ENCODE data around the gene TRIP12. TPM values are rescaled to one million over a fixed set of nuclear protein-coding genes. Genes with fewer than 3 reads are reported as not detected.

The TRIP12 gene
- total and polyA plus RNA-seq, 2 of the 8 experiments (the other 6 are each of a cell fraction or from before 2014, with no cell fraction given), result 23.1 to 174 TPM

DNA sequence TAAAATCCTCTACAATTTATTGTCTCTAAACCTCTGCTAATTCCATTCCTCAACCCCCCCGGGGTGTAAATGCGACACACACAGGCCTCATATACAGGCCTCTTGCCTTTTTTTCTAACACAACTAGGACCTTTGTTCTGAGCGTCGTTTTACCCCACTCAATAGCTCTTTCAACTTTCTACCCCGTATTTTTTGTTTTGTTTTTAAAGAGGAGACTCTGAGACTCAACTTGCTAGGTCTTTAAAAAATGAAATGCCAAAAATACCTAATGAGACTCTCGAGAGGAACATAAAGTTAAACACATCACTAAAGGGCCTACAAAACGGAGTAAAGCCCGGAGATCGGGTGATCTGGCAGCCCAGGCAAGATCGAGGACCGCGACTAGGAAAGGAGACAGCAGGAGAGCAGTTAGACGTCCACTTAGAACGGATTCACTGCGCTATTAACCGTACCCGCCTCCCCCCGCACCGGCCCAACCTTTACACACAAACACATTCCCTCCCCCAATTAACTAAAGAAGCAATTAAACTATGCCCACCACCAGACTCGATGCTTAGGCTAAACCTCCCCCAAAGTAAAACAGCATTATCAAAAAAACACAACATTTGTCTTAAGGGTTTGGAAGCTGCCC is 1.7 kb downstream of the TRIP12 start:
- Histone ChIP-seq H4K8ac (ENCODE audit: extremely low read depth, insufficient read depth, low read length) (no peak overlapping the region), H3K14ac (ENCODE audit: insufficient read length) (no peak overlapping the region), H4K20me1 (replicated peaks in 1 of 2; ENCODE audit: control insufficient read depth in 1 of 2, insufficient read depth in 2 of 2, low read length in 2 of 2) (peaks cover 5 to 7% of the 10 kb centered on the region in 2 experiments), H4K91ac (replicated peaks; ENCODE audit: insufficient read length, low read length) (no peak overlapping the region), H3K79me2 (ENCODE audit: control insufficient read depth in 1 of 2, insufficient read depth in 2 of 2, low read length in 2 of 2) (peaks cover 23 to 66% of the 10 kb centered on the region in 2 experiments), H3K36me3 (ENCODE audit: control insufficient read depth in 2 of 4, insufficient read depth in 4 of 4, low read length in 3 of 4) (peaks cover 0 to 4% (median 0%) of the 10 kb centered on the region in 4 experiments; a peak in 1 of 8 replicates), H3K56ac (replicated peaks; ENCODE audit: insufficient read length, low read depth, low read length) (no peak overlapping the region), H3K18ac (ENCODE audit: extremely low read depth, low read length) (no peak overlapping the region), H2BK12ac (ENCODE audit: low read depth, low read length) (no peak overlapping the region), H3K23ac (ENCODE audit: insufficient read length) (no peak overlapping the region), H3K4me1 (replicated peaks in 1 of 4; ENCODE audit: control insufficient read depth in 3 of 4, insufficient read depth in 4 of 4, low read length in 3 of 4) (peaks cover 0 to 6% (median 2%) of the 10 kb centered on the region in 4 experiments; a peak in 1 of 7 replicates), H2BK120ac (replicated peaks; ENCODE audit: low read depth, low read length) (no peak overlapping the region), H2BK15ac (ENCODE audit: low read length) (no peak overlapping the region), H3K27me3 (replicated peaks in 1 of 4; ENCODE audit: control insufficient read depth in 3 of 4, extremely low read depth in 1 of 4, insufficient read depth in 3 of 4, low read length in 3 of 4) (no peaks in the 10 kb centered on the region), H3K4me3 (ENCODE audit: extremely low read depth in 1 of 4, insufficient read depth in 2 of 4, low read depth in 3 of 4, low read length in 4 of 4) (peak overlapping the region; percentile 77 to 100 (median 84)), H2AK5ac (ENCODE audit: low read depth, low read length) (no peak overlapping the region), H4K5ac (ENCODE audit: insufficient read length, low read depth, low read length) (no peak overlapping the region), H3K79me1 (ENCODE audit: low read depth, low read length) (no peaks in the 10 kb centered on the region), H3K4me2 (ENCODE audit: insufficient read depth in 1 of 2, low read depth in 2 of 2, low read length in 2 of 2) (peak overlapping the region; percentile 89 to 93), H3K9me3 (ENCODE audit: insufficient read depth in 2 of 2, low read depth in 1 of 2, low read length in 1 of 2) (no peaks in the 10 kb centered on the region), H2AFZ (ENCODE audit: low read length) (no peak overlapping the region), H3K23me2 (ENCODE audit: low read depth, low read length) (peaks cover 8% of the 10 kb centered on the region; the same call in 1 of the 2 replicates), H3K27ac (ENCODE audit: low read depth, low read length) (no peak overlapping the region), H3K4ac (replicated peaks; ENCODE audit: insufficient read length, low read depth, low read length) (no peak overlapping the region), H3K9ac (replicated peaks in 1 of 4; ENCODE audit: extremely low read depth in 1 of 4, low read depth in 3 of 4, low read length in 3 of 4) (peak overlapping the region in 2 of 4 experiments; percentile 27 to 75; a peak in 4 of 7 replicates), H2BK20ac (ENCODE audit: low read length) (no peak overlapping the region), H2BK5ac (ENCODE audit: low read depth, low read length) (no peak overlapping the region)
- POLR2A ChIA-PET (ENCODE audit: partially characterized antibody), result interaction anchor here (0.7 kb wide), 1 partner anchor 9 kb away, joined by 3 read pairs; no protein-coding TSS in a partner anchor
- WGBS, 2 experiments (ENCODE audit: extremely low coverage in 1 of 2, insufficient coverage in 1 of 2, insufficient read length in 1 of 2, insufficient replicate concordance in 2 of 2, low coverage in 1 of 2, low lambda C conversion rate in 2 of 2, missing lambda C conversion rate in 1 of 2), result 38% methylated on average over 19 of the region's 20 CpGs; no CpG with 5 or more reads in 1 of the 2 experiments
- FAIRE-seq, result no peak
- CTCF ChIA-PET (ENCODE audit: partially characterized antibody), result interaction anchor here (0.7 to 1.2 kb wide), 5 partner anchors 9 to 140 kb away, joined by 3 to 7 read pairs (median 4); no protein-coding TSS in a partner anchor
- no peak for DNase-seq (ENCODE audit: low read depth in 1 of 2, low spot score in 2 of 2)
- no peak for TF ChIP-seq JUND (IDR thresholded peaks at IDR 0.05; ENCODE audit: low read length)
- TF ChIP-seq, protein P1, sequence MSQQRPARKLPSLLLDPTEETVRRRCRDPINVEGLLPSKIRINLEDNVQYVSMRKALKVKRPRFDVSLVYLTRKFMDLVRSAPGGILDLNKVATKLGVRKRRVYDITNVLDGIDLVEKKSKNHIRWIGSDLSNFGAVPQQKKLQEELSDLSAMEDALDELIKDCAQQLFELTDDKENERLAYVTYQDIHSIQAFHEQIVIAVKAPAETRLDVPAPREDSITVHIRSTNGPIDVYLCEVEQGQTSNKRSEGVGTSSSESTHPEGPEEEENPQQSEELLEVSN (IDR thresholded peaks at IDR 0.05), result no peak
- no peak for TF ChIP-seq GTF2F1 (IDR thresholded peaks at IDR 0.05; ENCODE audit: borderline replicate concordance, low read depth, low read length)
- TF ChIP-seq TBP (IDR thresholded peaks at IDR 0.05; ENCODE audit: low read depth, low read length), result no peak
- no peak for TF ChIP-seq TAF7 (optimal IDR thresholded peaks at IDR 0.05; ENCODE audit: borderline replicate concordance, low read depth, low read length)
- TF ChIP-seq RAD21 (IDR thresholded peaks at IDR 0.05 in 1 of 2, conservative IDR thresholded peaks at IDR 0.05 in 1 of 2; ENCODE audit: low read depth in 2 of 2, low read length in 2 of 2), result no peak
- TF ChIP-seq FOSL1 (IDR thresholded peaks at IDR 0.05; ENCODE audit: insufficient read depth, low read depth, low read length), result no peak
- TF ChIP-seq PHF8 (conservative IDR thresholded peaks at IDR 0.05; ENCODE audit: low read depth, low read length), result no peak
- TF ChIP-seq KDM5A (IDR thresholded peaks at IDR 0.05; ENCODE audit: low read length), result no peak
- TF ChIP-seq, protein P2, sequence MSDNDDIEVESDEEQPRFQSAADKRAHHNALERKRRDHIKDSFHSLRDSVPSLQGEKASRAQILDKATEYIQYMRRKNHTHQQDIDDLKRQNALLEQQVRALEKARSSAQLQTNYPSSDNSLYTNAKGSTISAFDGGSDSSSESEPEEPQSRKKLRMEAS (IDR thresholded peaks at IDR 0.05), result no peak
